IPS DF 6.9 (cell line): ENCODE data around the gene SMAD9.

Experiments
- DNase-seq: peaks from one replicate; pipeline ENCODE4 v3.0.0-alpha.2; 2013; ENCODE audit warnings: low read depth, low spot score
- H3K27ac ChIP-seq: one replicate; pipeline ENCODE4 v1.5.1; 2013; ENCODE audit warnings: low read length, control low read depth
- H3K27me3 ChIP-seq: 2 replicates; pipeline ENCODE4 v1.6.1; 2013; ENCODE audit warnings: mild to moderate bottlenecking, low read length; ENCODE audit not compliant: control insufficient read depth, insufficient read depth
- H3K36me3 ChIP-seq: 2 replicates; pipeline ENCODE4 v1.6.1; 2013; ENCODE audit warnings: low read length; ENCODE audit not compliant: control insufficient read depth, insufficient read depth
- H3K4me1 ChIP-seq: 2 replicates; pipeline ENCODE4 v1.6.1; 2013; ENCODE audit warnings: low read length; ENCODE audit not compliant: control insufficient read depth, insufficient read depth
- H3K4me3 ChIP-seq: 2 replicates; pipeline ENCODE4 v1.5.1; 2013; ENCODE audit warnings: mild to moderate bottlenecking, low read length
- H3K9me3 ChIP-seq: 2 replicates; pipeline ENCODE4 v1.6.1; 2013; ENCODE audit warnings: low read length, inconsistent platforms; ENCODE audit not compliant: control insufficient read depth, insufficient read depth
- WGBS: extraction: QIAGEN DNeasy Blood & Tissue Kit; methylation state at CpG from one replicate; pipeline ENCODE4 v1.1.7; 2013; ENCODE audit warnings: mixed read lengths, missing lambda C conversion rate; ENCODE audit not compliant: insufficient read length, insufficient coverage; 5-methylcytosine and 5-hydroxymethylcytosine counted together

SMAD9 gene

DNA sequence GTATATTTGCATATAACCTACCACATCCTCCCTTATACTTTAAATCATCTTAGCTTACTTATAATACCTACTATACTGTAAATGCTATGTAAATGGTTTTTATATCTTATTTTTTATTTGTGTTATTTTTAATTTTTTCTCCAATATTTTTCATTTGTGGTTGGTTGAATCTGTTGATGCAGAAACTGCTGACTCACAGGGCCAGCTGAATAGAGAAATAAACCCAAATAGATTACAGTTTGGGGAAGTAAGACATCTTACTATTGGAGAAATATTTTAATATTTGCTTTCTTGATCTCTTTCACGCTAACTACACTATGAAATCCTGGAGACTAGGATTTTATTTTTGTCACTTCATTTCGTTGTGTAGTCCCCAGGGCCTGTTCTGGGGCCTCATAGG is 7.1 kb downstream of the SMAD9 start:
- Histone ChIP-seq H3K4me1 (no peaks in the 10 kb centered on the region), H3K9me3 (no peaks in the 10 kb centered on the region), H3K36me3 (no peaks in the 10 kb centered on the region), H3K27ac (no peak overlapping the region), H3K27me3 (no peaks in the 10 kb centered on the region), H3K4me3 (no peak overlapping the region)
- WGBS: no CpG with 5 or more reads among the region's 2 CpGs
- no peak for DNase-seq

DNA sequence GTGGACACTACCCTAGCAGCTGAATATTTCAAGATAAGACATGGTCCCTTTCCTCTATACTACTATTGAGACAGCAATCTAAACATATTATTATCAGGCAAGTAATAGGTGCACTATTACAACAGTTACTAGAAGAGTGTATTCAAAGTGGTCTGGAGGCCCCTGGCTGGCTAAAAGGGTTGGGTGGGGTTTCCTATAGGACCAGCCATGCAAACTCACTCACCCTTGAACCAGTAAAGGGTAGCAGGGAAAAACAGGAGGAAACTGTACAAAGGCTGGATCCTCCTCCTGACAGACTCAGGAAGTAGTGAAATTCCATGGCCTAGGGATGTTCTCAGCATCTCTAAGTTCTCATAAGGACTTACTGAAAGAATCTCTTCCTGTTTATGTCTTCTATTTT is 7.7 kb downstream of the SMAD9 start:
- no peaks in the 10 kb centered on the region for H3K9me3 ChIP-seq
- no peaks in the 10 kb centered on the region for H3K27me3 ChIP-seq
- no peak overlapping the region for H3K4me3 ChIP-seq
- H3K4me1 ChIP-seq: no peaks in the 10 kb centered on the region
- H3K27ac ChIP-seq: no peak overlapping the region
- H3K36me3 ChIP-seq: no peaks in the 10 kb centered on the region
- no peak for DNase-seq

DNA sequence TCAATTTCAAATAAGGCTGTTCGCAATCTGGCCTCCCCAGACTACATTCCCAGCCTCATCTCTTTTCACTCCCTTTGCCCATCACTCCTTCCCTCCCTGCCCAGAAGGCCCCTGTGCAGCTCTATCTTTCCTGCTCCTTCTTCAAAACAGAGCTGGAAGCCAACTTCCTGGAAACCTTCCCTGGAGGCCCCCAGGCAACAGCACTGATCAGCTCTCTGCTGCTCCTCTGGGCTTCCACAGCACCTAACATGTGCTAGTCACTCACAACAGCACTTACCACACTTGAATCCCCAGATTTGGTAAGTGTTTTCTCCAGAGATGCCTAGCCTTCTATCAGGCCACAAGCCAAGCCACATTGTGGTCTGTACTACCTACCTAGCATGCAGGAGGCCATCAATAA is 9.5 kb downstream of the SMAD9 start:
- DNase-seq: no peak
- Histone ChIP-seq H3K36me3 (no peaks in the 10 kb centered on the region), H3K4me1 (no peaks in the 10 kb centered on the region), H3K9me3 (no peaks in the 10 kb centered on the region), H3K4me3 (no peak overlapping the region), H3K27ac (no peak overlapping the region), H3K27me3 (no peaks in the 10 kb centered on the region)
- no CpG with 5 or more reads among the region's 1 CpG for WGBS

DNA sequence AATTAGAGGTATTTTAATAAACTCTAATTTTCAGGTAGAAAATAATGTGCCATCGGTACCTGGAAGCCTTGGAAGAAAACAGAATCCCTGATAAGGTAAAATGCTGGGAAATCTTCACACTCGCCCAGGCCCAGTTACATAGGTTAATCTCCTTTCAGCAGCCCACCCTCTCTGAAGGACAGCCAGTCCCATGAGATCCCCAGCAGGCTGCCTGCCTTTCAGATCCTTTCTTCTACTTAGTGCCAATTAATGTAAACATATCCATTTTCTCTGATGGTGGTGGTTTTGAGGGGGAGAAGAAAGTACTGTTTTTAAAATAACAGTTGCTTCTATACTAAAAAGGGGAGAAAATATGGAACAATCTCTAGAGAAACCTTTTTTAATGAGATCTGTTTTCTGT is 12.2 kb downstream of the SMAD9 start:
- Histone ChIP-seq H3K36me3 (no peaks in the 10 kb centered on the region), H3K4me1 (no peaks in the 10 kb centered on the region), H3K27ac (no peak overlapping the region), H3K9me3 (no peaks in the 10 kb centered on the region), H3K27me3 (no peaks in the 10 kb centered on the region), H3K4me3 (no peak overlapping the region)
- DNase-seq: no peak
- no CpG with 5 or more reads among the region's 2 CpGs for WGBS

DNA sequence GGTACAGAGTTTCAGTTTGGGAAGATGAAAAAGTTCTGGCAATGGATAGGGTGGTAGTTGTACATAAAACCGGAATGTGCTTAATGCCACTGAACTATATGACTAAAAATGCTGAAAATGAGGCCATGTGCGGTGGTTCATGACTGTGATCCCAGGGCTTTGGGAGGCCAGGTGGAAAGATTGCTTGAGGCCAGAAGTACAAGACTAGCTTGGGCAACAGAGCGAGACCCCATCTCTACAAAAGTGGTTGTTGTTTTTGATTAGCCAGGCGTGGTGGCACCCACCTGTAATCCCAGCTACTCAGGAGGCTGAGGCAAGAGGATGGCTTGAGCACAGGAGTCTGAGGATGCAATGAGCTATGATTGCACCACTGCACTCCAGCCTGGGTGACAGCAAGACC is 12.8 kb downstream of the SMAD9 start:
- no peaks in the 10 kb centered on the region for H3K9me3 ChIP-seq
- no peak overlapping the region for H3K4me3 ChIP-seq
- H3K27me3 ChIP-seq: no peaks in the 10 kb centered on the region
- H3K4me1 ChIP-seq: no peaks in the 10 kb centered on the region
- no peaks in the 10 kb centered on the region for H3K36me3 ChIP-seq
- H3K27ac ChIP-seq: no peak overlapping the region
- no CpG with 5 or more reads among the region's 4 CpGs for WGBS
- no peak for DNase-seq

DNA sequence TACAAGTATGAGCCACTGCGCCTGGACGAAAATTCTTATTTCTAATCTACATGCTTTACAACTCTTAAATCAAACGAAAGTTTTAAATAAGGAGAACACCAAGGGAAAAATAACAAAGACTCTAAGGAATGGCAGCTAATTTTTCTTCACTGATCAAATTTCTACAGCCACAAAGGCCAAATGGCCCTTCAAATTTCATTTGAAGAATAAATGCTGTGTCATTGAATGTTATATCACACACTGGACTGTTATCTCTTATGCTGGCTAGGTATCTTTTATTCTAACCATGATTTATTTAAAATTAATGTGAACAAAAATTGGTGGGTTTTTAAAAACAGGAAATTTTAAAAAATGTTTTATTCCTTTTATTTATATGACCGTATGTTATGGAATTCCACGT is 14.1 kb downstream of the SMAD9 start:
- WGBS: no CpG with 5 or more reads among the region's 5 CpGs
- H3K4me3 ChIP-seq: no peak overlapping the region
- no peak overlapping the region for H3K27ac ChIP-seq
- no peaks in the 10 kb centered on the region for H3K9me3 ChIP-seq
- no peaks in the 10 kb centered on the region for H3K36me3 ChIP-seq
- H3K27me3 ChIP-seq: no peaks in the 10 kb centered on the region
- DNase-seq: no peak
- H3K4me1 ChIP-seq: no peaks in the 10 kb centered on the region

DNA sequence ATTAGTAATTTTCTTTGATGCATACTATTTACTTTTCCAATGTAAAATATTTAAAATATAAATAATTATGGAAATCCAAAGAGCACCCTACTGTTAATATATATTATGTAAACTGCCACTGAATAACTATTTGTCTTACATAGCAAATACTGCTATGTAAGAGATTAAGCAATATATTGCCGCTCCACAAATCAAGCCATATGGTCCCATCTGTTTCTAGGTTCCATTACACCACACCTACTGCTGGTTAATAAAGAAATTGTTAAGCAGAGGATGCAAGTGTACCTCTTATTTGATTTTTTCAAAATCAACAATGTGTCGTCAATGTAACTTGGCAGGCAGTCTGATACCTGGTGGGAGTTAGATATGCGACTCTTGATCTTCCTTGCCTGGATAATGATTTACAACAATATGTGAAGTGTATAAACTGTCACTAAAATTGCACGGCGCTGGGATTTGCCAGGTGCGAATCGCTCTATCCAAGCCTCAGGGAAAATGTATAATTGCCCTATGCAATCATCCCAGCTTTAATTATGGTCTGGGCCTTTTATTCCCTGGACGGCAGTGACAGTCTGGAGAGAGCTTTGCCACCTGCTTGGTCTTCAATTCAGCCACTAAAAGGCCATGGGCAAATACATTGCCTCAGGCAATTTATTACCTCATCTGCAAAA is 16.0 kb downstream of the SMAD9 start:
- H3K4me1 ChIP-seq: no peaks in the 10 kb centered on the region
- H3K36me3 ChIP-seq: no peaks in the 10 kb centered on the region
- H3K4me3 ChIP-seq: no peak overlapping the region
- no peak overlapping the region for H3K27ac ChIP-seq
- no CpG with 5 or more reads among the region's 8 CpGs for WGBS
- H3K27me3 ChIP-seq: no peaks in the 10 kb centered on the region
- DNase-seq: no peak
- no peaks in the 10 kb centered on the region for H3K9me3 ChIP-seq

DNA sequence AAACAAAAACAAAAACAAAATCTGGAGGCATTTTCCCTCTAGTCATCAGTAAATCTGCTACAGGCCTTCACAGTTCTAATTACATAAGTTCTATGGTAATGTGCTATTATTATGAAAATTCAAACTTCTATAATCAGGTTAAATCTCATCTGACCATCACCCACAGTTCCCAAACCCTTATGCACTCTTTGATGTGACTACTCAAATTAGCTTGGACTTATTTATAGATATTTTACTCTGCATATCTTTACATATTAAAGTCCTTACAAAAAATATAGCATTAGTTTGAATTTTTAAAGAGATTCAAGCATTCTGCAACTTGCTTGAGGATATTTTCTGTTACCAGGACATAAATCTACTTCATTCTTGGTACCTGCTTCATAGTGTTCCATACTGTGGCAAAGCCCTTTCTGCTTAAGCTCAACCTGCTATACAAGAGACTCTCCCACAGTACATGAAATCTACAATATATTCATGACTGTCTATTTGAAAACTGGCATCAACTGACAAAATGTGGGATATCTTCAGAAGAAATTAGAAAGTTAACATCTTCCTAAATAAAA is 22.9 kb downstream of the SMAD9 start:
- Histone ChIP-seq H3K36me3 (no peaks in the 10 kb centered on the region), H3K4me1 (no peaks in the 10 kb centered on the region), H3K9me3 (no peaks in the 10 kb centered on the region), H3K27ac (no peak overlapping the region), H3K4me3 (no peak overlapping the region), H3K27me3 (no peaks in the 10 kb centered on the region)
- DNase-seq: no peak

DNA sequence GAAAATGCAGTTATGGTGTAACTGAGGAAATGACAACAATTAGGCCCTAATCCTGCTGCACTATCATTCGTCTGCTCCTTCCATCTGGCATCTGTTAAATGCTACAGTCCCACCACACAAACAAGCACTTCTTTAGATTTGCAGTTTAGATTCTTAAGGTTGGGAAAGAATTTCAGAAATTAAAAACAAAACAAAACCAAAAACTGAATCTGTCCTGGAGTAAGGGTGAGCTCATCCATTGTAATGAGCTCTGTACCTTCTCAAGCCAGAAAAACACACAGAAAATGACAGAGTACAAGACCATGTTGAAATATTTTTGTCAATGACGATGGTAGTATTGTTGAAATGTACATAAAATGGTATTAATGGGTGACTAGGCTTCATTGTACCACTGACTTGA is 28.3 kb downstream of the SMAD9 start:
- Histone ChIP-seq H3K9me3 (no peaks in the 10 kb centered on the region), H3K4me3 (no peak overlapping the region), H3K27me3 (no peaks in the 10 kb centered on the region), H3K4me1 (peaks cover 1% of the 10 kb centered on the region; the same call in 1 of the 2 replicates), H3K27ac (no peak overlapping the region), H3K36me3 (no peaks in the 10 kb centered on the region)
- WGBS: no CpG with 5 or more reads among the region's 2 CpGs
- no peak for DNase-seq

DNA sequence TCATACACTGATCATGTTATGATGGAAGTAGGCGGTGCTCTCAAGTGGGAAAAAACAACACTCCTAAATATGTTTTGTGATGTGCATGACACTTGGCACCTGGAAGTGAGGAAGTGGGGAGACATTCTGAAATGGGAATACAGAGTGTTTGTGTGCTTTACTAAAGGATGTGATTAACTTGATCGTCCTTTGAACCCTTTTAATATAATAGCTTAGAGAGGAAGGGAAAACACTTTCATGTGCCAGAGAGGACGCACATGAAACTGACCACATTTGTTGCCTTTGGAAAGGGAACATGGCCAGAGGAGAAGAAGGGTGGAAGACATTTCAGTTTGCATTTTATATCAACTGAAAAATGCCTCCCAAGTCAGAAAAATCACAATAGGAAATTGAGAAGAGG is 31.4 kb downstream of the SMAD9 start:
- H3K4me3 ChIP-seq: no peak overlapping the region

DNA sequence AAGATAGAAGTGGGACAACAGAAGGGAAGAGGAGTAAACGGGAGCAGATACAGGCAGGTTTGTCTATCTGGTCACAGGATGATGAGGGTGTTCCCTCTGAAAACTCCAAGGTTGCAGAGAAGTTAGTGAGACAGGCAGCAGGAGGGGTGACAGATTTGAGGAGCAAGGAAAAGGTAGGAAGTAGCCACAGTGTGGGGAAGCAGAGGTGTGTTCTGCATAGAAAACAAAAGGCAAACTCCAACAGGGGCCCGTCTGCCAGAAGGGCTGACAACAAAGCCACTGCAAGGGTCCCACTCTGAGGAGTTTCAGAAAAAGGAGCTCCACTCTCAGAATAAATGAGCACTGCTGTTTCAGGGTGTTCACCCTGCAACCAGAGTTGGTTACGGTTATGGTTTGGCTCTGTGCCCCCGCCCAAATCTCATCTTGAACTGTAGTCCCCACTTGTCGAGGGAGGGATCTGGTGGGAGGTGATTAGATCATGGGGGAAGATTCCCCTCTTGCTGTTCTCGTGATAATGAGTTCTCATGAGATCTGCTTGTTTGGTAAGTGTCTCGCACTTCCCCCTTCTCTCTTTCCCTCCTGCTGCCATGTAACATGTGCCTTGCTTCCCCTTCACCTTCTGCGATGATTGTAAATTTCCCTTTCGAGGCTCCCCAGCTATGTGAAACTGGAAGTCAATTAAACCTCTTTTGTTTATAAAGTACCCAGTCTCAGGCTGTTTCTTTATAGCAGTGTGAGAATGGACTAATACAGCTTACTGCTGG is 32.1 kb downstream of the SMAD9 start:
- Histone ChIP-seq H3K27me3 (no peaks in the 10 kb centered on the region), H3K36me3 (no peaks in the 10 kb centered on the region), H3K9me3 (no peaks in the 10 kb centered on the region), H3K4me3 (no peak overlapping the region), H3K4me1 (peaks cover 1% of the 10 kb centered on the region; the same call in 1 of the 2 replicates), H3K27ac (no peak overlapping the region)
- no peak for DNase-seq
- no CpG with 5 or more reads among the region's 9 CpGs for WGBS

More for the DNA sequence above, 31.4 kb downstream of the SMAD9 start:
- WGBS: no CpG with 5 or more reads among the region's 3 CpGs
- Histone ChIP-seq H3K36me3 (no peaks in the 10 kb centered on the region), H3K9me3 (no peaks in the 10 kb centered on the region), H3K27ac (no peak overlapping the region), H3K4me1 (peaks cover 1% of the 10 kb centered on the region; the same call in 1 of the 2 replicates), H3K27me3 (no peaks in the 10 kb centered on the region)
- no peak for DNase-seq
